ENCODE measurements around the gene IQCH. TPM values are rescaled to one million over a fixed set of nuclear protein-coding genes. Genes with fewer than 3 reads are reported as not detected.
"Not testable (repeated sequence)": the region's sequence is repeated elsewhere in the genome, so short reads cannot be mapped to it uniquely, and the experiment has no call there.

Gene IQCH
- total RNA-seq, 1 donor from 2014 or later = 2.8 TPM

GRCh38 chr15:67421105-67421504 lies 166.5 kb downstream of the IQCH start:
- Mint-ChIP-seq H3K27me3 (ENCODE audit: low read depth) (no peaks in the 10 kb centered on the region), H3K36me3 (ENCODE audit: low read depth) (no peaks in the 10 kb centered on the region), H3K27ac (ENCODE audit: unreplicated experiment) (no peak overlapping the region), H3K4me1 (no peaks in the 10 kb centered on the region), H3K9me3 (no peaks in the 10 kb centered on the region), H3K4me3 (no peak overlapping the region)
- no peak for TF ChIP-seq CTCF (conservative IDR thresholded peaks at IDR 0.05)
- no peak for DNase-seq (ENCODE audit: low read depth, low spot score)

- Mint-ChIP-seq H3K4me1 (no peaks in the 10 kb centered on the region), H3K27me3 (ENCODE audit: low read depth) (no peaks in the 10 kb centered on the region)
Measured at GRCh38 chr15:67422296-67422695, 167.7 kb downstream of the IQCH start.

GRCh38 chr15:67433495-67434099 lies 179.0 kb downstream of the IQCH start:
- peak overlapping the region; percentile 81 for H3K27ac Mint-ChIP-seq (ENCODE audit: unreplicated experiment)
- no peak overlapping the region for H3K4me3 Mint-ChIP-seq
- no peaks in the 10 kb centered on the region for H3K27me3 Mint-ChIP-seq (ENCODE audit: low read depth)
- DNase-seq (ENCODE audit: low read depth, low spot score) = peak; percentile 60
- TF ChIP-seq CTCF (conservative IDR thresholded peaks at IDR 0.05) = peak; percentile 71
- no peaks in the 10 kb centered on the region for H3K9me3 Mint-ChIP-seq
- H3K4me1 Mint-ChIP-seq = no peaks in the 10 kb centered on the region
- no peaks in the 10 kb centered on the region for H3K36me3 Mint-ChIP-seq (ENCODE audit: low read depth)

More at GRCh38 chr15:67422296-67422695, 167.7 kb downstream of the IQCH start:
- Mint-ChIP-seq H3K36me3 (ENCODE audit: low read depth) (no peaks in the 10 kb centered on the region), H3K9me3 (no peaks in the 10 kb centered on the region), H3K27ac (ENCODE audit: unreplicated experiment) (no peak overlapping the region), H3K4me3 (no peak overlapping the region)
- no peak for DNase-seq (ENCODE audit: low read depth, low spot score)
- no peak for TF ChIP-seq CTCF (conservative IDR thresholded peaks at IDR 0.05)

- peak overlapping the region; percentile 47 for H3K27ac Mint-ChIP-seq (ENCODE audit: unreplicated experiment)
- not testable (repeated sequence) for H3K4me1 Mint-ChIP-seq; H3K27me3 Mint-ChIP-seq (ENCODE audit: low read depth); H3K9me3 Mint-ChIP-seq; H3K36me3 Mint-ChIP-seq (ENCODE audit: low read depth); DNase-seq (ENCODE audit: low read depth, low spot score); H3K4me3 Mint-ChIP-seq
Measured at GRCh38 chr15:67436351-67437250, 182.0 kb downstream of the IQCH start.

- no peak for DNase-seq (ENCODE audit: low read depth, low spot score)
- no peak overlapping the region for H3K27ac Mint-ChIP-seq (ENCODE audit: unreplicated experiment)
- no peaks in the 10 kb centered on the region for H3K27me3 Mint-ChIP-seq (ENCODE audit: low read depth)
- H3K36me3 Mint-ChIP-seq (ENCODE audit: low read depth) = peaks cover 13% of the 10 kb centered on the region
- TF ChIP-seq CTCF (conservative IDR thresholded peaks at IDR 0.05) = no peak
- H3K9me3 Mint-ChIP-seq = peaks cover 12% of the 10 kb centered on the region
- no peak overlapping the region for H3K4me3 Mint-ChIP-seq
- H3K4me1 Mint-ChIP-seq = no peaks in the 10 kb centered on the region
Measured at GRCh38 chr15:67444100-67444499, 189.5 kb downstream of the IQCH start.

GRCh38 chr15:67446449-67446848 lies 191.9 kb downstream of the IQCH start:
- H3K36me3 Mint-ChIP-seq (ENCODE audit: low read depth) = peaks cover 3% of the 10 kb centered on the region
- H3K9me3 Mint-ChIP-seq = peaks cover 3% of the 10 kb centered on the region

GRCh38 chr15:67448372-67448771 lies 193.8 kb downstream of the IQCH start:
- DNase-seq (ENCODE audit: low read depth, low spot score); H3K4me1 Mint-ChIP-seq; H3K27me3 Mint-ChIP-seq (ENCODE audit: low read depth); H3K4me3 Mint-ChIP-seq; H3K36me3 Mint-ChIP-seq (ENCODE audit: low read depth); H3K27ac Mint-ChIP-seq (ENCODE audit: unreplicated experiment); H3K9me3 Mint-ChIP-seq: not testable (repeated sequence)

More at GRCh38 chr15:67446449-67446848, 191.9 kb downstream of the IQCH start:
- Mint-ChIP-seq H3K27ac (ENCODE audit: unreplicated experiment) (no peak overlapping the region), H3K4me3 (no peak overlapping the region), H3K4me1 (no peaks in the 10 kb centered on the region), H3K27me3 (ENCODE audit: low read depth) (no peaks in the 10 kb centered on the region)
- no peak for DNase-seq (ENCODE audit: low read depth, low spot score)
- no peak for TF ChIP-seq CTCF (conservative IDR thresholded peaks at IDR 0.05)

- peaks cover 13% of the 10 kb centered on the region for H3K36me3 Mint-ChIP-seq (ENCODE audit: low read depth)
Measured at GRCh38 chr15:67453703-67454102, 199.1 kb downstream of the IQCH start.

More at GRCh38 chr15:67453703-67454102, 199.1 kb downstream of the IQCH start:
- not testable (repeated sequence) for H3K4me3 Mint-ChIP-seq; H3K9me3 Mint-ChIP-seq; DNase-seq (ENCODE audit: low read depth, low spot score); H3K27ac Mint-ChIP-seq (ENCODE audit: unreplicated experiment); H3K27me3 Mint-ChIP-seq (ENCODE audit: low read depth); H3K4me1 Mint-ChIP-seq

Measured in neural crest cell (in vitro differentiated cells).